IMR-90 (cell line): Measurements from ENCODE around the gene CWC27. TPM values are rescaled to one million over a fixed set of nuclear protein-coding genes. Genes with fewer than 3 reads are reported as not detected.

ENCODE experiments used
- ATAC-seq: fragments of 200-7000 bp; cut with Tn5 transposase; 2 replicates; pipeline ENCODE4 v1.9.1; 2020; ENCODE audit warnings: low read depth, mild to moderate bottlenecking, moderate library complexity
- BruUV-seq: library from RNA; stranded (reverse); fragments of 400-500 nt; replicated peaks from 2 replicates; lab custom pipeline; 2021; lab: Mats Ljungman, UMichigan
- CTCF ChIA-PET: fragments of 300-600 bp; formaldehyde crosslinking; extraction: SDS; loops from one replicate; lab custom pipeline; 2021; ENCODE audit warnings: antibody characterized with exemption; lab: Yijun Ruan, JAX
- POLR2A ChIA-PET: fragments of 300-600 bp; sonication (Branson Sonifier 250); formaldehyde crosslinking; loops from one replicate; lab custom pipeline; 2022; ENCODE audit warnings: antibody characterized with exemption; ENCODE audit not compliant: unreplicated experiment; lab: Charles Lee
- DNase-seq: peaks from one replicate; pipeline ENCODE4 v3.0.0; 2013
- H2AFZ ChIP-seq: replicated peaks from 2 replicates; pipeline ENCODE3; 2013; ENCODE audit warnings: low read length, mild to moderate bottlenecking; ENCODE audit not compliant: poor library complexity
- H2AK5ac ChIP-seq: 2 replicates; pipeline ENCODE4 v1.6.1; 2013; ENCODE audit warnings: low read depth, low read length, inconsistent platforms
- H2AK9ac ChIP-seq: replicated peaks from 2 replicates; pipeline ENCODE3; 2013; ENCODE audit warnings: mild to moderate bottlenecking, low read depth, low read length, moderate library complexity; ENCODE audit not compliant: poor library complexity
- H2BK120ac ChIP-seq: 2 replicates; pipeline ENCODE4 v1.6.1; 2013; ENCODE audit warnings: low read depth, low read length, inconsistent platforms
- H2BK15ac ChIP-seq: 3 replicates; pipeline ENCODE4 v1.6.1; 2013; ENCODE audit warnings: low read depth, low read length, inconsistent platforms
- H2BK20ac ChIP-seq: 2 replicates; pipeline ENCODE4 v1.6.1; 2013; ENCODE audit warnings: low read depth, mild to moderate bottlenecking, inconsistent platforms, low read length, moderate library complexity
- H2BK5ac ChIP-seq: 2 replicates; pipeline ENCODE4 v1.6.1; 2013; ENCODE audit warnings: mild to moderate bottlenecking, low read depth, low read length, inconsistent platforms; ENCODE audit not compliant: poor library complexity, severe bottlenecking
- H3K14ac ChIP-seq: replicated peaks from 2 replicates; pipeline ENCODE4 v1.6.1; 2013; ENCODE audit warnings: low read depth, low read length, inconsistent platforms
- H3K18ac ChIP-seq: 2 replicates; pipeline ENCODE4 v1.6.1; 2013; ENCODE audit warnings: low read depth, low read length, control low read depth
- H3K23ac ChIP-seq: 2 replicates; pipeline ENCODE4 v1.6.1; 2013; ENCODE audit warnings: low read depth, low read length, inconsistent platforms
- H3K27ac ChIP-seq: 2 replicates; pipeline ENCODE4 v1.5.1; 2013; ENCODE audit warnings: mild to moderate bottlenecking, control low read depth, low read length; ENCODE audit not compliant: insufficient read depth
- H3K27me3 ChIP-seq: 2 replicates; pipeline ENCODE4 v1.6.1; 2013; ENCODE audit warnings: low read length; ENCODE audit not compliant: control insufficient read depth, insufficient read depth
- H3K36me3 ChIP-seq: 2 replicates; pipeline ENCODE4 v1.6.1; 2013; ENCODE audit warnings: low read length, mixed read lengths; ENCODE audit not compliant: control insufficient read depth, insufficient read depth
- H3K4ac ChIP-seq: 2 replicates; pipeline ENCODE4 v1.6.1; 2013; ENCODE audit warnings: low read depth, low read length, inconsistent platforms
- H3K4me1 ChIP-seq: 2 replicates; pipeline ENCODE4 v1.6.1; 2013; ENCODE audit warnings: low read length, mixed read lengths; ENCODE audit not compliant: control insufficient read depth, insufficient read depth
- H3K4me2 ChIP-seq: 2 replicates; pipeline ENCODE4 v1.6.1; 2013; ENCODE audit warnings: low read depth, mild to moderate bottlenecking, control low read depth, low read length, moderate library complexity
- H3K4me3 ChIP-seq: 2 replicates; pipeline ENCODE4 v1.5.1; 2013; ENCODE audit warnings: low read depth, mild to moderate bottlenecking, control low read depth, low read length, moderate library complexity; ENCODE audit not compliant: insufficient read depth
- H3K56ac ChIP-seq: 2 replicates; pipeline ENCODE4 v1.6.1; 2013; ENCODE audit warnings: low read length, inconsistent platforms; ENCODE audit not compliant: insufficient read depth; ENCODE audit errors: extremely low read depth
- H3K79me1 ChIP-seq, 2 experiments: 2 replicates each; pipeline ENCODE4 v1.6.1; 2013; ENCODE audit warnings: low read length in 2 of 2, inconsistent platforms in 1 of 2, low read depth in 1 of 2
- H3K9ac ChIP-seq: 2 replicates; pipeline ENCODE4 v1.6.1; 2013; ENCODE audit warnings: low read depth, low read length, control low read depth
- H3K9me1 ChIP-seq: 2 replicates; pipeline ENCODE4 v1.6.1; 2013; ENCODE audit warnings: low read length, inconsistent platforms; ENCODE audit not compliant: insufficient read depth
- H3K9me3 ChIP-seq: 2 replicates; pipeline ENCODE4 v1.6.1; 2013; ENCODE audit warnings: low read length; ENCODE audit not compliant: control insufficient read depth, insufficient read depth
- H4K20me1 ChIP-seq: 2 replicates; pipeline ENCODE4 v1.6.1; 2013; ENCODE audit warnings: low read length, inconsistent platforms; ENCODE audit not compliant: insufficient read depth
- H4K5ac ChIP-seq: 2 replicates; pipeline ENCODE4 v1.6.1; 2013; ENCODE audit warnings: mild to moderate bottlenecking, low read depth, low read length, control low read depth
- H4K8ac ChIP-seq, 2 experiments: 2 replicates each; pipeline ENCODE4 v1.6.1; 2013; ENCODE audit warnings: low read depth in 2 of 2, low read length in 2 of 2, control low read depth in 1 of 2, inconsistent platforms in 1 of 2
- H4K91ac ChIP-seq: 2 replicates; pipeline ENCODE4 v1.6.1; 2013; ENCODE audit warnings: low read depth, low read length, inconsistent platforms; ENCODE audit not compliant: insufficient read depth
- CEBPB ChIP-seq: IDR thresholded peaks from 2 replicates; pipeline ENCODE4 v1.6.1; 2012; ENCODE audit warnings: low read depth, low read length, improper control_type of control experiment
- FOS ChIP-seq: fragments of 150-350 bp; IDR thresholded peaks from 2 replicates; pipeline ENCODE4 v1.6.1; 2016; ENCODE audit warnings: low read depth, low read length
- POLR2A ChIP-seq: IDR thresholded peaks from 2 replicates; pipeline ENCODE4 v1.6.1; 2012; ENCODE audit warnings: mild to moderate bottlenecking, low read depth, low read length
- WGBS, 2 experiments: methylation state at CpG; one replicate each; pipeline versions ENCODE4 v1.1.5 to v1.1.7; 2013; ENCODE audit warnings: missing lambda C conversion rate in 2 of 2; ENCODE audit not compliant: insufficient read length in 1 of 2; ENCODE audit errors: extremely low coverage in 2 of 2; 5-methylcytosine and 5-hydroxymethylcytosine counted together
- dilution Hi-C: fragments of 300-500 bp; cut with HindIII; formaldehyde crosslinking; loops from one replicate; pipeline ENCODE4 v1.14.3; 2018; ENCODE audit warnings: low sequenced_read_pairs; ENCODE audit not compliant: unreplicated experiment
- in situ Hi-C: fragments of 300-500 bp; cut with MboI; formaldehyde crosslinking; loops from 3 replicates; pipeline ENCODE4 v1.14.3; 2019; ENCODE audit warnings: low sequenced_read_pairs, inconsistent platforms, mixed read lengths
- intact Hi-C: fragments of 100-400 bp; cut with micrococcal nuclease; formaldehyde crosslinking; loops from 2 replicates; pipeline ENCODE4 v1.10.0; 2022
- polyA plus RNA-seq, 3 experiments: library from polyadenylated mRNA; depleted of rRNA; stranded (reverse); fragments of >200 nt; gene quantifications; 2 replicates each; pipeline ENCODE4 v1.2.3, GENCODE V29; 2012; ENCODE audit warnings: low replicate concordance in 1 of 3
- total RNA-seq: library from RNA; depleted of rRNA; stranded (reverse); fragments of >200 nt; gene quantifications from 2 replicates; pipeline ENCODE4 v1.2.3, GENCODE V29; 2012; rRNA removed
- TF ChIP-seq, protein P1 (sequence below): fragments of 150-350 bp; IDR thresholded peaks from 2 replicates; pipeline ENCODE4 v1.6.1; 2017; ENCODE audit warnings: mild to moderate bottlenecking, antibody characterized with exemption, low read length, low read depth

Gene CWC27
- total and polyA plus RNA-seq, 2 of the 4 experiments (the other 2 are of a cell fraction), result 13.3 to 17.1 TPM

GRCh38 chr5:65067147-65067506 lies 298.4 kb downstream of the CWC27 start:
- BruUV-seq, result no TSS peak

More at GRCh38 chr5:65067147-65067506, 298.4 kb downstream of the CWC27 start:
- Histone ChIP-seq H3K27me3 (no peaks in the 10 kb centered on the region), H2AFZ (no peak overlapping the region), H3K4me2 (no peak overlapping the region), H2BK15ac (no peak overlapping the region), H3K27ac (no peak overlapping the region), H3K9me1 (peaks cover 6% of the 10 kb centered on the region), H2BK20ac (no peak overlapping the region), H2BK5ac (no peak overlapping the region), H3K14ac (no peak overlapping the region), H3K36me3 (no peaks in the 10 kb centered on the region), H2AK9ac (no peak overlapping the region), H3K4ac (no peak overlapping the region), H2AK5ac (no peak overlapping the region), H3K4me3 (no peak overlapping the region), H3K9me3 (no peaks in the 10 kb centered on the region), H4K20me1 (no peaks in the 10 kb centered on the region), H3K9ac (no peak overlapping the region), H3K56ac (no peak overlapping the region), H4K8ac (no peak overlapping the region), H3K4me1 (peaks cover 9% of the 10 kb centered on the region; the same call in 1 of the 2 replicates), H4K91ac (no peak overlapping the region), H2BK120ac (no peak overlapping the region), H4K5ac (no peak overlapping the region), H3K18ac (no peak overlapping the region), H3K79me1 (peaks cover 0 to 4% of the 10 kb centered on the region in 2 experiments; a peak in 1 of 4 replicates), H3K23ac (no peak overlapping the region)
- ATAC-seq (no peak), DNase-seq (no peak)
- TF ChIP-seq CEBPB (no peak), POLR2A (no peak), FOS (no peak)
- TF ChIP-seq, protein P1, sequence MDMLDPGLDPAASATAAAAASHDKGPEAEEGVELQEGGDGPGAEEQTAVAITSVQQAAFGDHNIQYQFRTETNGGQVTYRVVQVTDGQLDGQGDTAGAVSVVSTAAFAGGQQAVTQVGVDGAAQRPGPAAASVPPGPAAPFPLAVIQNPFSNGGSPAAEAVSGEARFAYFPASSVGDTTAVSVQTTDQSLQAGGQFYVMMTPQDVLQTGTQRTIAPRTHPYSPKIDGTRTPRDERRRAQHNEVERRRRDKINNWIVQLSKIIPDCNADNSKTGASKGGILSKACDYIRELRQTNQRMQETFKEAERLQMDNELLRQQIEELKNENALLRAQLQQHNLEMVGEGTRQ, result no peak
- WGBS, 2 experiments, result 100% methylated on average over 1 of the region's 1 CpG; no CpG with 5 or more reads in 1 of the 2 experiments
- in situ Hi-C loops (no loop called here), dilution Hi-C loops (no loop called here), intact Hi-C loops (no loop called here)
- ChIA-PET POLR2A (interaction anchor here (0.6 kb wide), 1 partner anchor 150 kb away, joined by 3 read pairs; no protein-coding TSS in a partner anchor), CTCF (no interaction called here)

Other genes starting within 250 kb of the CWC27 start
- not detected in 2 replicates for gene SHISAL2B, start 78.4 kb upstream of the CWC27 start, total RNA-seq
- not detected in 2 replicates for gene SHISAL2B, start 78.4 kb upstream of the CWC27 start, polyA plus RNA-seq (2012; rRNA removed)
- 6.5 and 8.3 TPM in 2 replicates for gene SREK1IP1, start 239 bp upstream of the CWC27 start, total RNA-seq
- gene SREK1IP1, start 239 bp upstream of the CWC27 start, polyA plus RNA-seq (2012; rRNA removed), result 3.3 TPM in 2 replicates